ENCODE measurements around the gene MRPL57. TPM values are rescaled to one million over a fixed set of nuclear protein-coding genes. Genes with fewer than 3 reads are reported as not detected.

The MRPL57 gene
- total and polyA plus RNA-seq, 2 of the 8 experiments (the other 6 are each of a cell fraction or from before 2014, with no cell fraction given), result 29.9 to 34.1 TPM

- no peak for TF ChIP-seq KDM1A (IDR thresholded peaks at IDR 0.05; ENCODE audit: borderline replicate concordance, low read length)
- no peak for TF ChIP-seq ATF2 (IDR thresholded peaks at IDR 0.05; ENCODE audit: low read length)
- no peak for TF ChIP-seq ATF3 (IDR thresholded peaks at IDR 0.05; ENCODE audit: insufficient read depth, low read depth, low read length)
- no peak for TF ChIP-seq ASH2L (IDR thresholded peaks at IDR 0.05; ENCODE audit: low read length)
- no peak for TF ChIP-seq HDAC2 (IDR thresholded peaks at IDR 0.05; ENCODE audit: borderline replicate concordance in 1 of 2, low read depth in 2 of 2, low read length in 2 of 2)
- no peak for TF ChIP-seq GABPA (IDR thresholded peaks at IDR 0.05; ENCODE audit: borderline replicate concordance, insufficient read depth, low read length)
- TF ChIP-seq TCF12 (IDR thresholded peaks at IDR 0.05; ENCODE audit: low read depth, low read length), result no peak
Measured at GRCh38 chr13:21139374-21139773, 37.1 kb upstream of the MRPL57 start (continued).

Measured in H1 (cell line).